ENCODE data around the gene PLA2G2E.
"Not testable (repeated sequence)": the region's sequence is repeated elsewhere in the genome, so short reads cannot be mapped to it uniquely, and the experiment has no call there.

Gene PLA2G2E

DNA sequence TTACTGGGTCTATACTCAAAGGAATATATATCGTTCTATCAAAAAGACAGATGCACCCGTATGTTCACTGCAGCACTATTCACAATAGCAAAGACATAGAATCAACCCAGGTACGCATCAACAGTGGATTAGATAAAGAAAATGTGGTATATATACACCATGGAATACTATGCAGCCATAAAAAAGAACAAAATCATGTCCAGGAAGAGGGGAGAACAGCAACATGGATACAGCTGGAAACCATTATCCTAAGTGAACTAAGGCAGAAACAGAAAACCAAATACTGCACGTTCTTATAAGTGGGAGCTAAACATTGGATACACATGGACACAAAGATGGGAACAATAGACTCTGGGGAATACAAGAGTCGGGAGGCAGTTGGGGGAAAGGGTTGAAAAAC is 42.6 kb downstream of the PLA2G2E start:
- DNase-seq, result not testable (repeated sequence)

DNA sequence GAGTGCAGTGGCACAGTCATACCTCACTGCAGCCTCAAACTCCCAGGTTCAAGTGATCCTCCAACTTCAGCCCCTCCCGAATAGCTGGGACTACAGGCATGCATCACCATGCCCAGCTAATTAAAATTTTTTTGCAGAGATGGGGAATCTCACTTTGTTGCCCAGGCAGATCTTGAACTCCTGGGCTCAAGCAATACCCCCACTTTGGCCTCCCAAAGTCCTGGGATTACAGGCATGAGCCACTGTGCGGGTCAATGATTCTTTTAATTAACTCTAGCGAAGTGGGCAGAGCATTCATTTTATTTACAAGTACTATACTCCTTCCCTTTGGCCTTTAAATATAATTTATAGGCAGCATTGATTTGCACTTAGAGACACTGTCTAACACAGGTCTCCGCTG is 43.8 kb downstream of the PLA2G2E start:
- no peak for DNase-seq

DNA sequence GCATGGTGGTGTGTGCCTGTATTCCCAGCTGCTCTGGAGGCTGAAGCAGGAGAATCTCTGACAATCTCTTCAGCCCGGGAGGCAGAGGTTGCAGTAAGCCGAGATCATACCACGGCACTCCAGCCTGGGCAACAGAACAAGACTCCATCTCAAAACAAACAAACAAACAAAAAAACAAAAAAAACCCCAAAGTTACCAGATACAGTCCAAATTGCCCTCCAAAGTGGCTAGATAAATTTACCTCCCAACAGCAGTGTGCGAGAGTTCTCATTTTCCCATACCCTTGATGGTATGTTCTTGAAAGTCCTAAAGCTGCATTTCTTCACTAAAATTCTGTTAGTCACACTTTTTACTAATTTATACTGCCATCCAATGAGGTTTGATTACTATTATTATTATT is 44.2 kb downstream of the PLA2G2E start:
- no peak for DNase-seq

DNA sequence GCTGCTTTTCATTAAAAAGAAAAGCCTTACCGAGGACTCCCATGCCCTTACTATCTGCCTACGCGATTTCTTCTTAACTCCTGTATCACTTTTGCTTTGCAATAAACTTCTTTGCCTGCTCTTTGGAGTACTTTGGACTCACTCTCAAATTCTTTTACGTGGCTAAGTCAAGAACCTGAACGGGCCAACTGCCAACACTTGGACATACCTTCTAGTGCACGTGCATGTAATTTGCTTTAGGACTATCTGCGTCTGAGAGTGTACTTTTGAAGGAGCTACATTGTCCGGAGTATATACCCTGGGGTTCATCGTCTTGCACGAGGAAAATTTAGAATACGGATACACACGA is 44.8 kb downstream of the PLA2G2E start:
- no peak for DNase-seq

DNA sequence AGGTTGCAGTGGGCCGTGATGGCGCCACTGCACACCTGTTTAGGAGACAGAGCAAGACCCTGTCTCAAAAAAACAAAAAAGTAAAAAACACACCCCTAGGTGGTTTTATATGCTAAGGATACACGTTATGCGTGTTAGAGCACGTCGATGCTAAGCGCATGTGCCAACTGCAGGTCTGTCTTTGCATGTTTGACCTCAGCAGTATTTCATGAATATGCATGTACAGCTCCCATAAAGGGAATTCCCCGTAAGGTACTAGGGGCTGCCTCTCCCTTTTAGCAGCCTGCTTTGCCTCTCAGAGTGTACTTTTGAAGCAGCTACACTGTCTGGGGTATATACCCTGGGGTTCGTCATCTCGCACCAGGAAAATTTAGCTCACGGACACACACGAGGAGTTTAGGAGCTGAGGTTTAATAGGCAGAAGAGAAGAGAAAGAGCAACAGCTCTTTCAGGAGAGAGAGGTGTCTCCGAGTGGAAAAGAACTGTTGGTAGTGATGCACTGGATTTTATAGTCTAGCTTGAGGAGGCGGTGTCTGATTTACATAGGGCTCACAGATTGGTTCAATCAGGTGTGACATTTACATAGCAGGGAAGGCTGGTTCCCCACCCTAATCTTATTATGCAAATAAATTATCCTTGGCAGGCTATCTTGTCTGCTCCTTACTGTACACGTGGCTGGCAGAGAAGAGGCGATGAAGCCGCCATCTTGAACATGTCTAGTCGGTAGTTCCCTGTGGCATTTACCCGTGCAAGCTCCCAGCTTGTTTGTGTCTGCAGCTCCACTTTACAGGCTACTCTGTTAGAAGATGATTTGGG is 45.4 kb downstream of the PLA2G2E start:
- DNase-seq, result no peak

DNA sequence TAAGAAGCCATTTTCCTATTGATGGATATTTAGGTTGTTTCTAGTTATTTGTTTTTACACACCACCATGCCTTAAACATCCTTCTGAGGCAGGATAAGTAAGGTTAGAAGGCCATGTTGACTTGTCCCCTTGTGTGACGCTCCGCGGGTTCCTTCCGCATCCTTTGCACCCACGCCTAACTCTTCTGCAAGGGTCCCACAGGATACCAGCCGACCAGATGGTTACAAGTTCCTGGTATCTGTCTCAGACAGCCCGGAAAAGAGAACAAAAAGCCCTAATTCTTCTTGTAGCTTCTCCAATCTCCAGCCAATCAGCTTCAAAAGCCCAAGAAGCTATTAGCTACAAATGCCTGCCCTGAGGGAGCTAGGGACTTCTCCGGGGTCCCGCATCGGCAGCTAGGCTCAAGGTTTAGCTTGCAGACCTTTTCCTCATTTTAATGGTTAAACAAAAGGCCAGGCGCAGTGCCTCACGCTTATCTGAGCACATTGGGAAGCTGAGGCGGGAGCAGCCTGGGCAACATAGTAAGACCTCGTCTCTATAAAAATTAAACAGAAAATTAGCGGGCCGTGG is 46.2 kb downstream of the PLA2G2E start:
- no peak for DNase-seq

DNA sequence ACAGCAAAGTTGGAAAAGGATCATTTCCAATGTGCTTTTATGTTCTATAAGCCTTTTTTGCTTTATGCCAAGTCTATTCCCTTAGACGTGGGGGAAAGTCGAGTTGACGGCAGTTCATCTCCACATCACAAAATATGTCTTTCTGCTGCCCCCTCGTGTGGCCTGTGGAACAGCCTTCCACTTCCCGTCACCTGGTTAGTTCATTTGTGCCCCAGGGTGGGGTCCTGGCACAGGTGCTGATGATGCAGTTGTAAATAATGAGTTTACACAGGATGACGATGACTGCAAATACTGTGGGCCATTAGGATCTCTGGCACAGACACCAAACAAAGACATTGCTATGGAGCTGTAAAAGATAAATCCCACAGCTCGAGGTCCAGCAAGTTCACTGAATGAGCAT is 51.2 kb downstream of the PLA2G2E start:
- no peak for DNase-seq

Measured in right hindlimb (tissue), 1 donor.